SK-N-SH treated with all-trans-retinoic acid at 6 μM for 48 hours (cell line): Measurements from ENCODE around the gene RPS19BP1.

Experiments used
- ATAC-seq: fragments of 200-7000 bp; cut with Tn5 transposase; 3 replicates; pipeline ENCODE4 v1.9.1; 2020; ENCODE audit warnings: mild to moderate bottlenecking, moderate library complexity
- ARNTL ChIP-seq: fragments of 450-650 bp; formaldehyde crosslinking; IDR thresholded peaks from 2 replicates; pipeline ENCODE4 v1.5.0; 2020; ENCODE audit warnings: low read depth, mild to moderate bottlenecking, moderate library complexity, borderline replicate concordance
- BACH2 ChIP-seq: fragments of 250-450 bp; sonication (Bioruptor Pico); IDR thresholded peaks from 2 replicates; pipeline ENCODE4 v1.9.0; 2021; ENCODE audit warnings: mild to moderate bottlenecking, borderline replicate concordance
- GLIS3 ChIP-seq: fragments of 250-450 bp; sonication (Bioruptor Pico); IDR thresholded peaks from 2 replicates; pipeline ENCODE4 v1.5.0; 2020; ENCODE audit warnings: mild to moderate bottlenecking, moderate library complexity
- ISL1 ChIP-seq: fragments of 250-450 bp; sonication (Bioruptor Pico); IDR thresholded peaks from 2 replicates; pipeline ENCODE4 v2.1.2; 2022; ENCODE audit warnings: mild to moderate bottlenecking, moderate library complexity
- OSR1 ChIP-seq: fragments of 250-450 bp; sonication (Bioruptor Pico); IDR thresholded peaks from 2 replicates; pipeline ENCODE4 v1.8.0; 2022; ENCODE audit warnings: moderate library complexity, mild to moderate bottlenecking, inconsistent platforms
- PPARA ChIP-seq: fragments of 250-450 bp; sonication (Bioruptor Pico); IDR thresholded peaks from 2 replicates; pipeline ENCODE4 v1.5.0; 2020; ENCODE audit warnings: mild to moderate bottlenecking, borderline replicate concordance
- RARB ChIP-seq: fragments of 250-450 bp; sonication (Bioruptor Pico); IDR thresholded peaks from 2 replicates; pipeline ENCODE4 v1.8.0; 2021; ENCODE audit warnings: mild to moderate bottlenecking, moderate library complexity
- SNAI2 ChIP-seq: fragments of 250-450 bp; sonication (Bioruptor Pico); IDR thresholded peaks from 2 replicates; pipeline ENCODE4 v1.5.0; 2020; ENCODE audit warnings: mild to moderate bottlenecking, moderate library complexity
- TCF4 ChIP-seq: fragments of 250-450 bp; sonication (Bioruptor Pico); IDR thresholded peaks from 2 replicates; pipeline ENCODE4 v1.8.0; 2021; ENCODE audit warnings: mild to moderate bottlenecking, moderate library complexity, borderline replicate concordance
- TOX ChIP-seq: fragments of 250-450 bp; sonication (Bioruptor Pico); IDR thresholded peaks from 2 replicates; pipeline ENCODE4 v1.8.0; 2021; ENCODE audit warnings: mild to moderate bottlenecking, moderate library complexity, borderline replicate concordance
- ZC3H10 ChIP-seq: fragments of 250-450 bp; sonication (Bioruptor Pico); IDR thresholded peaks from 2 replicates; pipeline ENCODE4 v1.5.1; 2021; ENCODE audit warnings: mild to moderate bottlenecking, moderate library complexity
- ZFP3 ChIP-seq: fragments of 250-450 bp; sonication (Bioruptor Pico); IDR thresholded peaks from 2 replicates; pipeline ENCODE4 v1.5.0; 2020; ENCODE audit warnings: mild to moderate bottlenecking, moderate library complexity
- ZFP30 ChIP-seq: fragments of 450-650 bp; formaldehyde crosslinking; IDR thresholded peaks from 2 replicates; pipeline ENCODE4 v1.5.0; 2022; ENCODE audit warnings: mild to moderate bottlenecking, moderate library complexity
- ZNF565 ChIP-seq: fragments of 450-650 bp; formaldehyde crosslinking; conservative IDR thresholded peaks from 2 replicates; pipeline ENCODE4 v1.5.0; 2020; ENCODE audit warnings: low read depth, mild to moderate bottlenecking, moderate library complexity
- ZNF70 ChIP-seq: fragments of 450-650 bp; formaldehyde crosslinking; IDR thresholded peaks from 2 replicates; pipeline ENCODE4 v1.5.0; 2020; ENCODE audit warnings: mild to moderate bottlenecking, moderate library complexity
- ZNF8 ChIP-seq: fragments of 450-650 bp; formaldehyde crosslinking; IDR thresholded peaks from 2 replicates; pipeline ENCODE4 v1.5.0; 2020; ENCODE audit warnings: mild to moderate bottlenecking, moderate library complexity
- TF ChIP-seq, protein P1 (sequence below): fragments of 250-450 bp; sonication (Bioruptor Pico); IDR thresholded peaks from 2 replicates; pipeline ENCODE4 v1.8.0; 2020; ENCODE audit warnings: mild to moderate bottlenecking, moderate library complexity, borderline replicate concordance
- TF ChIP-seq, protein P2 (sequence below): fragments of 250-450 bp; sonication (Bioruptor Pico); IDR thresholded peaks from 2 replicates; pipeline ENCODE4 v1.5.1; 2021; ENCODE audit warnings: mild to moderate bottlenecking, moderate library complexity
- TF ChIP-seq, protein P3 (sequence below): fragments of 250-450 bp; sonication (Bioruptor Pico); IDR thresholded peaks from 2 replicates; pipeline ENCODE4 v1.5.0; 2020; ENCODE audit warnings: mild to moderate bottlenecking, moderate library complexity
- TF ChIP-seq, protein P4 (sequence below): fragments of 250-450 bp; sonication (Bioruptor Pico); IDR thresholded peaks from 2 replicates; pipeline ENCODE4 v1.8.0; 2021; ENCODE audit warnings: low read depth, mild to moderate bottlenecking, moderate library complexity, borderline replicate concordance

RPS19BP1 gene

DNA sequence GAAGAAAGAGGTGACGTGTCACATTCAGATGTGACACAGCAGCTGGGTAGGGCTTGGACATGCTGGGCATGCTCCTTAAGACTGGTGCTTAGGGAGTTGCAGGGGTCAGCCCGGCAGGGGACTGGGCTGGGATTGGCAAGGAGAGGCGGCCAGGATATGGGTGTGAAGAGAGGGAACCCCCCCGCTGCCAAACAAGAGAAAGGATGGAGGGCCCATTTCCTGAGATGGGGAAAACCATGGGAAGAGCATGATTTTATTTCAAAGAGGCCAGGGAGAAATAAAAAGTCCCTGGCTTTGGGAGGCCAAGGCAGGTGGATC is 6.9 kb downstream of the RPS19BP1 start (continued):
- TF ChIP-seq RARB (CRISPR knock-in tag) (no peak), TOX (CRISPR knock-in tag) (no peak), SNAI2 (CRISPR knock-in tag) (no peak), ZNF565 (no peak)

DNA sequence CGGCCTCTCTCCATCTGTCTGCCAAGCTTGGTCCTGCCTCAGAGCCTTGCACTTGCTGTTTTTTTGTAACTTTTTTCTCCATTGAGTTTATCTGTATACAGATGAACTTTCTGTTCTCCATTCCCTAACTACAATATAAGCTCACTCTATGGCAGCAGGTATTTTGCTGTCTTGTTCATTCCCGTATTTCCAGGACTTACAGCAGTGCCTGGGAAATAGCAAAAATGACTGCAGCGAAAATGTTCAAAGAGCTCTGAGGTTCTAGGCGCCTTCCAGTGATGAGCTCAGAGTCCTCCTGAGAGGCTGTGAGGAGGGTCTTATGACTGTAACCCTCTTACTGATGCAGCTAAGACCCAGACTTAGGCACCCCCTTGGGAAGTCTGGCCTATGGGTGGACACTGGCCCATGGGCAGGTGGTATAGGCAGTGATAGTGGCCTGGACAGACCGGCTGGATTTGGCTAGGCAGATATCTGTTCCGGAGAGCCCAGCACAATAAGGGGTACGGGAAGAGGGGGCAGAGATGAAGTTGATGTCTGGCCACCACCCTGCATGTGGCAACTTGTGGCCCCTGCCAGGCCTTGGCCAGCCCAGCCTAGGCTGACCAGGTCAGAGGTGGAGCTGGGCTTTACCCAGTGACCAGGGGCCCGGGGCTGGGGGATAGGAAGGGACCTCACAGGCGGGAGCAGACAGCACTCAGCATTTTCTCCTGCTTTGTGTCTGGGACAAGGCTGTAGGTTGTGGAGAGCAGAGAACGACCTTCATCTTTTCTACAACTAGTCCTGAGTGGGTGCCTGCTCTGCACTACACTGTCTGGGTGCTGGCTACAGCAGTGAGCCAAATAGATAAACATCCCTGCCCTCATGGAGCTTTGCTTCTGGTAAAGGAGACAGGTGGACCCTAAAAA is 7.5 kb downstream of the RPS19BP1 start:
- peak; percentile 1; the same call in 2 of the 3 replicates for ATAC-seq
- TF ChIP-seq GLIS3 (CRISPR knock-in tag) = no peak
- TF ChIP-seq, protein P1, sequence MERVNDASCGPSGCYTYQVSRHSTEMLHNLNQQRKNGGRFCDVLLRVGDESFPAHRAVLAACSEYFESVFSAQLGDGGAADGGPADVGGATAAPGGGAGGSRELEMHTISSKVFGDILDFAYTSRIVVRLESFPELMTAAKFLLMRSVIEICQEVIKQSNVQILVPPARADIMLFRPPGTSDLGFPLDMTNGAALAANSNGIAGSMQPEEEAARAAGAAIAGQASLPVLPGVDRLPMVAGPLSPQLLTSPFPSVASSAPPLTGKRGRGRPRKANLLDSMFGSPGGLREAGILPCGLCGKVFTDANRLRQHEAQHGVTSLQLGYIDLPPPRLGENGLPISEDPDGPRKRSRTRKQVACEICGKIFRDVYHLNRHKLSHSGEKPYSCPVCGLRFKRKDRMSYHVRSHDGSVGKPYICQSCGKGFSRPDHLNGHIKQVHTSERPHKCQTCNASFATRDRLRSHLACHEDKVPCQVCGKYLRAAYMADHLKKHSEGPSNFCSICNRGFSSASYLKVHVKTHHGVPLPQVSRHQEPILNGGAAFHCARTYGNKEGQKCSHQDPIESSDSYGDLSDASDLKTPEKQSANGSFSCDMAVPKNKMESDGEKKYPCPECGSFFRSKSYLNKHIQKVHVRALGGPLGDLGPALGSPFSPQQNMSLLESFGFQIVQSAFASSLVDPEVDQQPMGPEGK (CRISPR knock-in tag) = no peak
- TF ChIP-seq, protein P2, sequence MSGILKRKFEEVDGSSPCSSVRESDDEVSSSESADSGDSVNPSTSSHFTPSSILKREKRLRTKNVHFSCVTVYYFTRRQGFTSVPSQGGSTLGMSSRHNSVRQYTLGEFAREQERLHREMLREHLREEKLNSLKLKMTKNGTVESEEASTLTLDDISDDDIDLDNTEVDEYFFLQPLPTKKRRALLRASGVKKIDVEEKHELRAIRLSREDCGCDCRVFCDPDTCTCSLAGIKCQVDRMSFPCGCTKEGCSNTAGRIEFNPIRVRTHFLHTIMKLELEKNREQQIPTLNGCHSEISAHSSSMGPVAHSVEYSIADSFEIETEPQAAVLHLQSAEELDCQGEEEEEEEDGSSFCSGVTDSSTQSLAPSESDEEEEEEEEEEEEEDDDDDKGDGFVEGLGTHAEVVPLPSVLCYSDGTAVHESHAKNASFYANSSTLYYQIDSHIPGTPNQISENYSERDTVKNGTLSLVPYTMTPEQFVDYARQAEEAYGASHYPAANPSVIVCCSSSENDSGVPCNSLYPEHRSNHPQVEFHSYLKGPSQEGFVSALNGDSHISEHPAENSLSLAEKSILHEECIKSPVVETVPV (CRISPR knock-in tag) = no peak
- no peak for TF ChIP-seq TCF4
- TF ChIP-seq ZNF70 (CRISPR knock-in tag) = no peak
- no peak for TF ChIP-seq ZNF8 (CRISPR knock-in tag)
- TF ChIP-seq PPARA = no peak
- TF ChIP-seq ZFP3 = no peak
- TF ChIP-seq ARNTL (CRISPR knock-in tag) = no peak
- no peak for TF ChIP-seq ZNF565
- TF ChIP-seq, protein P3, sequence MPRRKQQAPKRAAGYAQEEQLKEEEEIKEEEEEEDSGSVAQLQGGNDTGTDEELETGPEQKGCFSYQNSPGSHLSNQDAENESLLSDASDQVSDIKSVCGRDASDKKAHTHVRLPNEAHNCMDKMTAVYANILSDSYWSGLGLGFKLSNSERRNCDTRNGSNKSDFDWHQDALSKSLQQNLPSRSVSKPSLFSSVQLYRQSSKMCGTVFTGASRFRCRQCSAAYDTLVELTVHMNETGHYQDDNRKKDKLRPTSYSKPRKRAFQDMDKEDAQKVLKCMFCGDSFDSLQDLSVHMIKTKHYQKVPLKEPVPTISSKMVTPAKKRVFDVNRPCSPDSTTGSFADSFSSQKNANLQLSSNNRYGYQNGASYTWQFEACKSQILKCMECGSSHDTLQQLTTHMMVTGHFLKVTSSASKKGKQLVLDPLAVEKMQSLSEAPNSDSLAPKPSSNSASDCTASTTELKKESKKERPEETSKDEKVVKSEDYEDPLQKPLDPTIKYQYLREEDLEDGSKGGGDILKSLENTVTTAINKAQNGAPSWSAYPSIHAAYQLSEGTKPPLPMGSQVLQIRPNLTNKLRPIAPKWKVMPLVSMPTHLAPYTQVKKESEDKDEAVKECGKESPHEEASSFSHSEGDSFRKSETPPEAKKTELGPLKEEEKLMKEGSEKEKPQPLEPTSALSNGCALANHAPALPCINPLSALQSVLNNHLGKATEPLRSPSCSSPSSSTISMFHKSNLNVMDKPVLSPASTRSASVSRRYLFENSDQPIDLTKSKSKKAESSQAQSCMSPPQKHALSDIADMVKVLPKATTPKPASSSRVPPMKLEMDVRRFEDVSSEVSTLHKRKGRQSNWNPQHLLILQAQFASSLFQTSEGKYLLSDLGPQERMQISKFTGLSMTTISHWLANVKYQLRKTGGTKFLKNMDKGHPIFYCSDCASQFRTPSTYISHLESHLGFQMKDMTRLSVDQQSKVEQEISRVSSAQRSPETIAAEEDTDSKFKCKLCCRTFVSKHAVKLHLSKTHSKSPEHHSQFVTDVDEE (CRISPR knock-in tag) = no peak
- TF ChIP-seq ZC3H10 (CRISPR knock-in tag) = no peak
- no peak for TF ChIP-seq ISL1 (CRISPR knock-in tag)
- no peak for TF ChIP-seq RARB (CRISPR knock-in tag)
- no peak for TF ChIP-seq TOX (CRISPR knock-in tag)
- TF ChIP-seq BACH2 (CRISPR knock-in tag) = no peak
- TF ChIP-seq ZFP30 (CRISPR knock-in tag) = no peak
- TF ChIP-seq OSR1 (CRISPR knock-in tag) = no peak
- TF ChIP-seq SNAI2 (CRISPR knock-in tag) = no peak

DNA sequence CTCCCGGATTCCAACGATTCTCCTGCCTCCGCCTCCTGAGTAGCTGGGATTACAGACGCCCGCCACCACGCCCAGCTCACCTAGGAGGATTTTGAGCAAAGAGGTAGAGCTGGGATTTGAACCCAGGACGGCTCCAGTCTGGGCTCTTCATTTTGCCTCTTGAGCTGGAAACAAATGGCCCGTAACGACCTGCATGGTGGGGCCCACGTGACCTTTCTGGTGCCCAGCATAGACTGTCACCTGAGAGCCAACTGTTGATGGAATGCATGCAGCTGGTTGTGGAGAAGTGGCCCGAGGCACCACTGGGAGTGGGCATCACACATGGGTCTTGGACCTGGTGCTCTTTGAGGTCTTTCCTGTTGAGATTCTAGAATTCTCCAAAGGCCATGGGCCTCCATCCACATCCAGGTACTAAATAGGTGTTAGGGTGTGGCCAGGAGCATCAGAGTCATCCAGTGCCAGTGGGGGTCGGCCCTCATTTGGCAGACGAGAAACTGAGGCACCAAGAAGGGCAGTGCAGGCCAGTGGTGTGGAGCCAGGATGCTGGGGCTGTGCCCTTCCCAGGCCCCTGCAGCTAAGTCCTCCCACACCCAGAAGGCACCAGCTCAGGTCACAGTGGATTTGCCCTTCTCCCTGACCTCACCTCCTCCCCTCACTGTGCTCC is 8.3 kb downstream of the RPS19BP1 start:
- TF ChIP-seq, protein P2 (CRISPR knock-in tag) = no peak
- TF ChIP-seq ZNF70 (CRISPR knock-in tag) = no peak
- no peak for TF ChIP-seq ISL1 (CRISPR knock-in tag)
- TF ChIP-seq, protein P4, sequence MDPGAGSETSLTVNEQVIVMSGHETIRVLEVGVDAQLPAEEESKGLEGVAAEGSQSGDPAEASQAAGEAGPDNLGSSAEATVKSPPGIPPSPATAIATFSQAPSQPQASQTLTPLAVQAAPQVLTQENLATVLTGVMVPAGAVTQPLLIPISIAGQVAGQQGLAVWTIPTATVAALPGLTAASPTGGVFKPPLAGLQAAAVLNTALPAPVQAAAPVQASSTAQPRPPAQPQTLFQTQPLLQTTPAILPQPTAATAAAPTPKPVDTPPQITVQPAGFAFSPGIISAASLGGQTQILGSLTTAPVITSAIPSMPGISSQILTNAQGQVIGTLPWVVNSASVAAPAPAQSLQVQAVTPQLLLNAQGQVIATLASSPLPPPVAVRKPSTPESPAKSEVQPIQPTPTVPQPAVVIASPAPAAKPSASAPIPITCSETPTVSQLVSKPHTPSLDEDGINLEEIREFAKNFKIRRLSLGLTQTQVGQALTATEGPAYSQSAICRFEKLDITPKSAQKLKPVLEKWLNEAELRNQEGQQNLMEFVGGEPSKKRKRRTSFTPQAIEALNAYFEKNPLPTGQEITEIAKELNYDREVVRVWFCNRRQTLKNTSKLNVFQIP (CRISPR knock-in tag) = no peak
- ATAC-seq = 0 out of 3 replicates have a peak, but pooled peaks have one; percentile 0
